Spleen (tissue), 11 donors: Measurements from ENCODE around the gene PTPRK. TPM values are rescaled to one million over a fixed set of nuclear protein-coding genes. Genes with fewer than 3 reads are reported as not detected.

Experiments
- DNase-seq: peaks from one replicate; pipeline ENCODE4 v3.0.0-alpha.2; 2020
- H3K27ac ChIP-seq, 8 donors: fragments of 200-600 bp; sonication (generic) in 7 of 8; 1 replicate in 4 of 8; 2 replicates in 4 of 8; pipeline versions ENCODE4 v1.5.0 to v1.8.0; 2016 to 2021; ENCODE audit warnings: inconsistent platforms in 4 of 8, mild to moderate bottlenecking in 4 of 8, moderate library complexity in 1 of 8
- H3K27me3 ChIP-seq, 7 donors: fragments of 200-600 bp; sonication (generic) in 6 of 7; replicated peaks in 1 of 7; 1 replicate in 4 of 7; 2 replicates in 3 of 7; pipeline versions ENCODE4 v1.5.0 to v1.8.0; 2016 to 2021; ENCODE audit warnings: inconsistent platforms in 3 of 7, mild to moderate bottlenecking in 1 of 7
- H3K36me3 ChIP-seq, 6 donors: fragments of 200-600 bp; sonication (generic) in 5 of 6; 1 replicate in 4 of 6; 2 replicates in 2 of 6; pipeline versions ENCODE4 v1.5.0 to v1.8.0; 2016 to 2021; ENCODE audit warnings: inconsistent platforms in 2 of 6
- H3K4me1 ChIP-seq, 6 donors: fragments of 200-600 bp; sonication (generic) in 5 of 6; 1 replicate in 3 of 6; 2 replicates in 3 of 6; pipeline versions ENCODE4 v1.5.0 to v1.8.0; 2016 to 2021; ENCODE audit warnings: inconsistent platforms in 3 of 6
- H3K4me3 ChIP-seq, 8 donors: fragments of 200-600 bp; sonication (generic) in 7 of 8; 1 replicate in 4 of 8; 2 replicates in 4 of 8; pipeline versions ENCODE4 v1.5.0 to v1.8.0; 2016 to 2021; ENCODE audit warnings: inconsistent platforms in 4 of 8, mild to moderate bottlenecking in 4 of 8, moderate library complexity in 2 of 8
- H3K9me3 ChIP-seq, 8 donors: fragments of 200-600 bp; sonication (generic) in 7 of 8; 1 replicate in 4 of 8; 2 replicates in 4 of 8; pipeline versions ENCODE4 v1.5.0 to v1.8.0; 2016 to 2021; ENCODE audit warnings: inconsistent platforms in 4 of 8
- POLR2A ChIP-seq, 3 donors: fragments of 450-650 bp; IDR thresholded peaks; one replicate each; pipeline ENCODE4 v1.5.1; 2017; ENCODE audit warnings: antibody characterized with exemption in 3 of 3, mild to moderate bottlenecking in 1 of 3
- POLR2AphosphoS5 ChIP-seq, 3 donors: sonication (generic); formaldehyde crosslinking; IDR thresholded peaks; one replicate each; pipeline ENCODE4 v1.5.1; 2017; ENCODE audit warnings: antibody characterized with exemption in 3 of 3
- WGBS, 5 donors: extraction: QIAGEN DNeasy Blood & Tissue Kit in 3 of 5; methylation state at CpG; one replicate each; pipeline versions ENCODE4 v1.1.5 to v1.1.7; 2013 to 2018; 5-methylcytosine and 5-hydroxymethylcytosine counted together
- intact Hi-C: fragments of 100-400 bp; cut with DNase I; formaldehyde crosslinking; loops from one replicate; pipeline ENCODE4 v1.15.0; 2023; ENCODE audit warnings: low total_unique reads
- polyA plus RNA-seq, 3 donors: library from polyadenylated mRNA; stranded (reverse); fragments of 200-250 nt; gene quantifications; one replicate each; pipeline ENCODE4 v1.2.1, GENCODE V29; 2013
- total RNA-seq, 7 donors: library from RNA; depleted of rRNA in 3 of 7; stranded (reverse); fragments of >200 nt in 3 of 7; fragmentation: NEBNext Ultra II Directional in 4 of 7; extraction: Animal tissue kit (Norgen Biotek cat#: 25700) in 4 of 7; gene quantifications; one replicate each; pipeline versions ENCODE4 v1.1.0 to v1.2.1, GENCODE V29; 2016 to 2021
- TF ChIP-seq, protein P1 (sequence below), 11 experiments: fragments of 200-600 bp in 7 of 11; fragments of 450-650 bp in 4 of 11; sonication (generic) in 4 of 11; IDR thresholded peaks in 8 of 11; conservative IDR thresholded peaks in 3 of 11; 1 replicate in 7 of 11; 2 replicates in 4 of 11; pipeline versions ENCODE4 v1.4.0 to v1.8.0; 2016 to 2021; ENCODE audit warnings: antibody characterized with exemption in 11 of 11, inconsistent platforms in 4 of 11, mild to moderate bottlenecking in 1 of 11
- donor health status: healthy with polysubstance abuse.
- donor health status: DM: no; HTN: no; CAD: no; lungs with moderate emphysema.
- donor health status: DM: no; HTN: no; CAD: no.
- donor health status: Bipolar disorder and iron deficiency.
- donor health status: healthy.
- donor health status: DM: no; HTN: no; CAD: no.
- donor health status: DM: yes; HTN: yes; CAD: no.

PTPRK gene
- total and polyA plus RNA-seq, 10 donors, result 3.3 to 67.8 (median 34.0) TPM

DNA sequence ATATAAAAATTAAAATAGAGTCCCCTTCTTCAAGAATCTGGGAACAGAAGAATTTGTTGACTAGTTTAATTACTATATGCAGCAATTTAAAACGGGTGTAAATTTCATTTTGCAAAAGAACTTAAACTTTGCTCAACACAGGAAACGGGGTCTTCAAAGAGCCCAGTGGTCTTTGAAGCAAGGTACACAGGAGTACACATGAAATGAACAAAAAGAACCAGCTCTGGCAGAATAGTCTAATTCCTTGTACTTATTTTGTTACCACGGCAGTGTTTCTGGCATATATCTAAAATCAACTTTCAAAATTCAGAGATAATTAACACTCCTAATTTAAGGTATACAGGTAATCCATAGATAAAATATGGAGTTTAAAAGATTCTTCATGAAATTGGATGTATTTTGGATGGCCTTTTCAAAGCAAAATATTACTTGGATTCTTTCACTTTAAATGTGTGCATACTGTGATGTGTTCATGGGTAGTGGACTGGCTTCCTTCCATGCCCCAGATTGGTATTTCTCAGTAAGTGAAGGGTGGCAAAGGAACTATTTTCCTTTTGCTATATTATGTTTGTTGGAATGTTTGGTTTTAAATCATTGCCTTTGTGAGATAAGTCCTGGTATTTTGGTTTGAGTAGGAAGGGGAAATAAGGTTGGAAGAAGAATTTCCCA is 522.8 kb downstream of the PTPRK start:
- Histone ChIP-seq H3K4me3 (no peak overlapping the region), H3K36me3 (peaks cover 0 to 10% (median 0%) of the 10 kb centered on the region in 6 donors), H3K27me3 (no peaks in the 10 kb centered on the region), H3K9me3 (no peaks in the 10 kb centered on the region), H3K4me1 (no peaks in the 10 kb centered on the region), H3K27ac (no peak overlapping the region)
- intact Hi-C loops, result no loop called here
- WGBS, 5 donors, result 65 to 82% (median 77%) methylated on average over 3 of the region's 3 CpGs
- TF ChIP-seq POLR2AphosphoS5 (IDR thresholded peaks at IDR 0.05), result no peak
- DNase-seq, result no peak

DNA sequence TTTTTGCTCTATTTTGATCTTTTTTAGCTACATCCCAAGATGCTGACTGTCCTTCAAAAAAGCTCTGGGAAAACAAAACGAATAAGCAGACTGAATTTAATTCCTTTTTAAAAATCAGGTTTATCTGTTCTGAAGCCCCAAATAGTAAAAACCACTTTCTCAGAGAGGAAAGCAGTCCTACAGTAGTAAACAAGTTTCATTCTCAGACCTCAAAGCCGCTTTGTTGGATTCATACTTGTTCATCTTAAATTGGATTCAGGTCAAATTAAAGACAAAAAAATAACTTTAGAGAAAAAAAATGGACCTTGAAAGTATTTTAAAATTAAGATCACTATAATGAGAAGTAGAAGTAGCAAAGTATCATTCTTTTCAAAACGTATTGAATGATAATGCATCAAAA is 523.5 kb downstream of the PTPRK start:
- no peaks in the 10 kb centered on the region for H3K27me3 ChIP-seq
- TF ChIP-seq POLR2AphosphoS5 (IDR thresholded peaks at IDR 0.05) (no peak), POLR2A (IDR thresholded peaks at IDR 0.05) (no peak)
- TF ChIP-seq, protein P1, sequence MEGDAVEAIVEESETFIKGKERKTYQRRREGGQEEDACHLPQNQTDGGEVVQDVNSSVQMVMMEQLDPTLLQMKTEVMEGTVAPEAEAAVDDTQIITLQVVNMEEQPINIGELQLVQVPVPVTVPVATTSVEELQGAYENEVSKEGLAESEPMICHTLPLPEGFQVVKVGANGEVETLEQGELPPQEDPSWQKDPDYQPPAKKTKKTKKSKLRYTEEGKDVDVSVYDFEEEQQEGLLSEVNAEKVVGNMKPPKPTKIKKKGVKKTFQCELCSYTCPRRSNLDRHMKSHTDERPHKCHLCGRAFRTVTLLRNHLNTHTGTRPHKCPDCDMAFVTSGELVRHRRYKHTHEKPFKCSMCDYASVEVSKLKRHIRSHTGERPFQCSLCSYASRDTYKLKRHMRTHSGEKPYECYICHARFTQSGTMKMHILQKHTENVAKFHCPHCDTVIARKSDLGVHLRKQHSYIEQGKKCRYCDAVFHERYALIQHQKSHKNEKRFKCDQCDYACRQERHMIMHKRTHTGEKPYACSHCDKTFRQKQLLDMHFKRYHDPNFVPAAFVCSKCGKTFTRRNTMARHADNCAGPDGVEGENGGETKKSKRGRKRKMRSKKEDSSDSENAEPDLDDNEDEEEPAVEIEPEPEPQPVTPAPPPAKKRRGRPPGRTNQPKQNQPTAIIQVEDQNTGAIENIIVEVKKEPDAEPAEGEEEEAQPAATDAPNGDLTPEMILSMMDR (IDR thresholded peaks at IDR 0.05 in 8 of 11, conservative IDR thresholded peaks at IDR 0.05 in 3 of 11), result no peak
- no peak for DNase-seq
- H3K9me3 ChIP-seq, result no peaks in the 10 kb centered on the region
- intact Hi-C loops, result no loop called here
- no peak overlapping the region for H3K4me3 ChIP-seq
- 78 to 84% (median 82%) methylated on average over 3 of the region's 3 CpGs for WGBS, 5 donors
- H3K36me3 ChIP-seq, result peaks cover 0 to 10% (median 0%) of the 10 kb centered on the region in 6 donors
- no peak overlapping the region for H3K27ac ChIP-seq
- no peaks in the 10 kb centered on the region for H3K4me1 ChIP-seq

DNA sequence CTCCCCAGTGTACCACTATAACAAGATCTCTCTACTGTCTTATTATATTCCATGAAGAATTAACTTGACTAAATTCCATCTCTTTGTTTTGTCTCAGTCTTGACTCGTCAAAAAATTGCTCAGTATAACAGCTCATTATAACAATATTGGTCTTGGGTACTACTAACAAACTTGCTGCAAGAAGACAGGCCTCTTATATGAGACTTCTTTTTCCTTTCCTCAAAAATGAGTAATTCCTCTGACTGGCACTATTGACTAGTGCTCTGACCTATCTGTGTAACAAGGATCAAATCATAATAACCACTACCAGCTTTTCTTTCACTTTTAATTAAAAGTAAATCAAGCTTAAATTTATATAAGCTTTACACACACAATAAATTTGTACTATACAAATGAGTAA is 528.3 kb downstream of the PTPRK start:
- intact Hi-C loops, result no loop called here
- Histone ChIP-seq H3K4me1 (no peaks in the 10 kb centered on the region), H3K27me3 (no peaks in the 10 kb centered on the region), H3K4me3 (no peak overlapping the region), H3K27ac (no peak overlapping the region), H3K9me3 (no peaks in the 10 kb centered on the region), H3K36me3 (peaks cover 0 to 13% (median 0%) of the 10 kb centered on the region in 6 donors)
- 76 to 96% (median 88%) methylated on average over 1 of the region's 1 CpG for WGBS, 5 donors
- TF ChIP-seq POLR2A (IDR thresholded peaks at IDR 0.05) (no peak), POLR2AphosphoS5 (IDR thresholded peaks at IDR 0.05) (no peak)
- TF ChIP-seq, protein P1 (IDR thresholded peaks at IDR 0.05 in 8 of 11, conservative IDR thresholded peaks at IDR 0.05 in 3 of 11), result no peak
- DNase-seq, result no peak

DNA sequence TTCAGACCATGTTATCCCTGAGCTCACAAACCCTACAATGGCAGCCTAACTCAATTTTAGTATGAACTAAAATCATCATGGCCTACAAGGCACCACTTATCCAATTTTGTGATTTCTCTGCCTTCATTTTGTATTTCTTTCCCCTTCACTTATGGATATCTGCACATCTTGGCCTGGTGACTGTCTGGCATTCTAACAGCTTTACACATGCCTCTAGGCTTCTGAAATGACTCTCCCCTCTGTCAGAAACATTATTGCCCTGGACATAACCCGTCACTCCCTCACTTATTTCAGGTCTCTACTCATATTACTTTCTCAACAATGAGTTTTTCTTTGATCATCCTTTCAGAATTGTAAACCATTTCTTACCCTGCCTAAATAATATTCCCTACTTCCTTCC is 530.3 kb downstream of the PTPRK start:
- H3K27me3 ChIP-seq, result no peaks in the 10 kb centered on the region
- DNase-seq, result no peak
- peaks cover 0 to 26% (median 3%) of the 10 kb centered on the region in 6 donors for H3K36me3 ChIP-seq
- H3K4me3 ChIP-seq, result no peak overlapping the region
- WGBS, 5 donors, result 76 to 93% (median 84%) methylated on average over 1 of the region's 1 CpG
- H3K9me3 ChIP-seq, result no peaks in the 10 kb centered on the region
- intact Hi-C loops, result no loop called here
- TF ChIP-seq, protein P1 (IDR thresholded peaks at IDR 0.05 in 8 of 11, conservative IDR thresholded peaks at IDR 0.05 in 3 of 11), result no peak
- no peak for TF ChIP-seq POLR2AphosphoS5 (IDR thresholded peaks at IDR 0.05)
- no peak overlapping the region for H3K27ac ChIP-seq
- H3K4me1 ChIP-seq, result no peaks in the 10 kb centered on the region
